Fibroblast of the aortic adventitia (primary cell): ENCODE measurements around the gene VCP. TPM values are rescaled to one million over a fixed set of nuclear protein-coding genes. Genes with fewer than 3 reads are reported as not detected.
A peak's percentile ranks its signal among the peaks of the same experiment; 100 is the strongest.

Experiments
- DNase-seq: peaks from one replicate; pipeline ENCODE4 v3.0.0-alpha.2; 2010; ENCODE audit warnings: low read depth
- H3K4me3 ChIP-seq: 2 replicates; pipeline ENCODE4 v1.5.1; 2011; ENCODE audit warnings: low read depth, mild to moderate bottlenecking, control low read depth, low read length, moderate library complexity
- CTCF ChIP-seq: IDR thresholded peaks from 2 replicates; pipeline ENCODE4 v1.5.1; 2011; ENCODE audit warnings: mild to moderate bottlenecking, low read length, control low read depth, inconsistent platforms; ENCODE audit not compliant: insufficient read depth
- total RNA-seq: library from RNA; depleted of rRNA; stranded (reverse); fragments of >200 nt; gene quantifications from 2 replicates; pipeline ENCODE4 v1.2.3, GENCODE V29; 2012; ENCODE audit warnings: low replicate concordance

The VCP gene
- total RNA-seq = 203 and 210 TPM in 2 replicates

DNA sequence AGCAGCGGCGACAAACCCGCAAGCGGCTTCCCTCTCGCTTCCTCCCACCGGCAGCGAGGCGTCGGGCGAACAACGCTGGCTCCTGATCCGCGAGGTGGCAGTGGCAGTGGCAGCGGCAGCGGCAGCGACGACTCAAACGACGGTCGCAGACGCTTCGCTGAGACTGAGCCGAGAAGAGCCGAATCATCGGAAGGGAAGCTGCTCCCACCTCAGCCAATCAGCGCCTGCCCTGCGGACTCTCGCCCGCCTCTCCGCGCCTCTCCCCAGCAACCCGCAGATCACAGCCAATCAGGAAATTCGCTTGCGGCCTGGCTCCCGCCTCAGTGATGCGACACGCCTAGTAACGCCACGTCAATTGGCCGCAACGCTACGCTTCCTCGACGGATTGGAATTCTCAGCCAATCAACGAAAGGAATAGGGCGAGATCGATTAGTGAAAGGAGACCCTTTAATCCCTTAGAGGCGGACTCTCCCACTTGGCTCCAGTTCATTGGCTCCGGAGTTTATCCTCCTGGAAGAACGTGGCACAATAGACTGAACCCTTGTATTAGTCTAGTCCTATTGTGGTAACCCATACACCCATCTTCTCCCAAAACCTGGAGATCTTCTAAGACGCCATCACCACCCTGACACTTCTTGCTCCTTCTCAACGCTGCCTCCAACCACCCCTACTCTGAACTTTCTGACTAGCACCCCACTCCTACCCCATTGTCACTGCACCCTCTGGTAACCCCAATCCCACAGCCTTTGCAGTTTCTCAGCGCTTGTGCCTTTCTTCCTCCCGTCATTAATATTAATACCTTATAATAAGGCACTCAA lies at the start of gene VCP:
TSS of gene VCP (minus strand) at position 165 of the 818 bp plus-strand sequence. CDS start 272 bp downstream, outside the sequence.
- TF ChIP-seq CTCF = no peak
- peak; percentile 99 for DNase-seq
- H3K4me3 ChIP-seq = peak within 1 kb of the TSS; percentile 90

GRCh38 chr9:35116898-35117551 lies 44.6 kb upstream of the VCP start:
- peak; percentile 97 for TF ChIP-seq CTCF
- DNase-seq = peak; percentile 97
- peak overlapping the region; percentile 99 for H3K4me3 ChIP-seq

DNA sequence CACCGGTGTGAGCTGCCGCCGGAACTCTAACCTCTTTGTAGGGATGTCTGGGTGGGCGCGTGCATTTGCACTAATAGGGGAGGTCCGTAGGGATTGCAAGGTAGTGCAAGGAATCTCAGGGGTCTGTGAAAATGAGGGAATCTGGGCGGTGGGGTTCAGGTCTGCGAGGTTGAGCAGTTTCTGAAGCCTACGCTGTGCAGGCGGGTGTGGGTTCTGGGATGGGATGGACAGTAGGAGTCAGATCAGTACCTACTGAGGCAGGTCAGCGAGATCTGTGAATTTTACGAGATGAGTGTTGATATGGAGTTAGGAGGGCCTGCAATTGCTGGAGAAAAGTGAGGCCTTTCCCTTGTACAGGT lies 44.1 kb upstream of the VCP start:
- no peak for DNase-seq
- TF ChIP-seq CTCF = no peak
- peak overlapping the region; percentile 99 for H3K4me3 ChIP-seq

DNA sequence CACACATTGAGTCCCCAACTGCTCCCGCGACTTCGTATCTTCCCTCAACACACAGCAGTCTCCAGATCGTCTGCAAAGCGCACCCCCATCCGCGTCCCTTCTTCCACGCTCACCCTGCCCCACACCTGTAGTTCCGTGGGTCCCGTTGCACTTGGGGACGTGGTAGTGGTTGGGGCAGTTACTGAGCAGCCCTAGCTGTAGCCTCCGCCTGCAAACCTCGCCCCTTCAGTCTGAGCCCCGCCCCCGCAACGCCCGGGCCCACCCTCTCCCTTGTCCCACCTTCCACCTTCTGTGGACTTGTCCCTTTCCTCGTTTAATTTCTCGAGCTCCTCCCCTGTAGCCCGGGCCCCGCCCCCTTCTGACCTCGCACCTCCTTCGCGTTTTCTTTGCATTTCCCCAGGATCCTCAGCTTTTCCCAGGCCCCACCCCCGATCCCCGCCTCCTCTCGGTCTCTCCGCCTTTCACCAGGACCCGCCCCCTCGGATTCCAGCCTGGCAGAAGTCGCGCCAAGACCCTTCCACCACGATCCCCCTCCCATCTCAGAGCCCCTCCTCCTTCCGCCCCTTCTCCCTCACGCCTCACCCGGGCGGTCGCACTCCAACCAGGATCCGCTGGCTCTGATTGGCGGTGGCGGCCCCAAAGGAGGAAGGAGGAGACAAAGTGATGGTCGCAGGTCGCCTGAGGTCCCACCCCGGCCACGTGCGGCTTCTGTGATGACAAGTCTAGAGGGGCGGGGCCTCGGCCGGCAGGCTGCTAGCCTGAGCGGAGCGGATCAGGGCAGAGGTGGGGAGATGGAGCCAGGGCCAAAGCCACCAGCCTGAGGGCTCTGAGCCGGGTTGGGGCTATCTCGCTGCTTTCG lies 43.5 kb upstream of the VCP start, which contains the start of gene ATOSB:
TSS of gene ATOSB (minus strand) at position 183 of the 859 bp plus-strand sequence. CDS start 7,588 bp downstream, outside the sequence.
- H3K4me3 ChIP-seq = peak within 1 kb of the TSS; percentile 99
- peak; percentile 96 for DNase-seq
- TF ChIP-seq CTCF = no peak

GRCh38 chr9:35114840-35115628 lies 42.6 kb upstream of the VCP start:
- TF ChIP-seq CTCF = no peak
- H3K4me3 ChIP-seq = peak overlapping the region; percentile 99
- DNase-seq = peak; percentile 35
